HFFc6 (cell line): ENCODE data around the gene MAB21L3. TPM values are rescaled to one million over a fixed set of nuclear protein-coding genes. Genes with fewer than 3 reads are reported as not detected.

Source experiments
- DNase-seq: peaks from one replicate; pipeline ENCODE4 v3.0.0-alpha.2; 2018
- H3K27ac Mint-ChIP-seq: 2 replicates; pipeline ENCODE4 v1.8.0; 2020; ENCODE audit warnings: mild to moderate bottlenecking, mixed read lengths
- H3K27me3 Mint-ChIP-seq: 2 replicates; pipeline ENCODE4 v1.8.0; 2021; ENCODE audit warnings: mild to moderate bottlenecking, moderate library complexity, mixed read lengths; ENCODE audit not compliant: insufficient read depth
- H3K36me3 Mint-ChIP-seq: 2 replicates; pipeline ENCODE4 v1.8.0; 2021; ENCODE audit warnings: low read depth, mixed read lengths
- H3K4me1 Mint-ChIP-seq: 2 replicates; pipeline ENCODE4 v1.8.0; 2020; ENCODE audit warnings: low read depth, mixed read lengths
- H3K4me3 Mint-ChIP-seq: 2 replicates; pipeline ENCODE4 v1.8.0; 2020; ENCODE audit warnings: mild to moderate bottlenecking, moderate library complexity, mixed read lengths
- H3K9me3 Mint-ChIP-seq: 2 replicates; pipeline ENCODE4 v1.8.0; 2020; ENCODE audit warnings: mild to moderate bottlenecking, mixed read lengths
- CTCF ChIP-seq: fragments of 200-600 bp; sonication (generic); IDR thresholded peaks from 2 replicates; pipeline ENCODE4 v1.5.0; 2021; ENCODE audit warnings: antibody characterized with exemption, mild to moderate bottlenecking
- total RNA-seq, 6 experiments: library from RNA; stranded (reverse); fragmentation: NEBNext Ultra II Directional; extraction: Animal tissue kit (Norgen Biotek cat#: 25700); gene quantifications; 2 replicates in 1 of 6; 3 replicates in 5 of 6; pipeline ENCODE4 v1.2.3, GENCODE V29; 2021

Gene MAB21L3
- total RNA-seq, 6 experiments from 2014 or later: 0.07 to 0.08 (median 0.07) TPM; not detected in 3

- Mint-ChIP-seq H3K4me1 (no peaks in the 10 kb centered on the region), H3K4me3 (no peak overlapping the region), H3K27ac (no peak overlapping the region), H3K36me3 (no peaks in the 10 kb centered on the region), H3K27me3 (peaks cover 24% of the 10 kb centered on the region), H3K9me3 (no peaks in the 10 kb centered on the region)
- no peak for TF ChIP-seq CTCF
- no peak for DNase-seq
Observed at GRCh38 chr1:116161877-116162390, 50.7 kb downstream of the MAB21L3 start.

DNA sequence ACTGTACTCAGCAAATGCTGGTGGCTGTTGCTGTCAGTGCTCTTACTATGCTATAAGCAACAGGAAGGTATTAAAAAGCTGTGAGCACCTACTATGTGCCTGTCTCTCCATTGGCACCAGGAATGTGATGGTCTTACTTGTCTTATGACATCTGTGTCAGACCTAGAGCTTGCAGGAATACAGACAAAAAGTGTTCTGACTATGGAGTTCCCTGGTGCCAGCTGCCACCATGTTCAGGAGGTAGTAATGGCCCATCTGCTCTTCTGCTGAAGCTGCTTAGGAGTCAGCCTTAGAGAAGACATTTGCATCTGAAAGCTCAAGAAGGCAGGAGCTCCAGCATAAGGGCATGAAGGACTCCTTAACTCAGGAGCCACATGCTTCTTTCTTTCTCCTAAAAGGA, 52.3 kb downstream of the MAB21L3 start:
- no peak for TF ChIP-seq CTCF

GRCh38 chr1:116164150-116164549, 53.0 kb downstream of the MAB21L3 start:
- no peak for TF ChIP-seq CTCF
- no peak for DNase-seq
- no peaks in the 10 kb centered on the region for H3K9me3 Mint-ChIP-seq
- no peaks in the 10 kb centered on the region for H3K36me3 Mint-ChIP-seq
- H3K27ac Mint-ChIP-seq: no peak overlapping the region
- peaks cover 26% of the 10 kb centered on the region for H3K27me3 Mint-ChIP-seq
- H3K4me3 Mint-ChIP-seq: peak overlapping the region; percentile 57
- H3K4me1 Mint-ChIP-seq: no peaks in the 10 kb centered on the region

More for the DNA sequence above, 52.3 kb downstream of the MAB21L3 start:
- Mint-ChIP-seq H3K4me3 (no peak overlapping the region), H3K9me3 (no peaks in the 10 kb centered on the region), H3K27ac (no peak overlapping the region), H3K4me1 (no peaks in the 10 kb centered on the region), H3K27me3 (peaks cover 27% of the 10 kb centered on the region), H3K36me3 (no peaks in the 10 kb centered on the region)
- no peak for DNase-seq

DNA sequence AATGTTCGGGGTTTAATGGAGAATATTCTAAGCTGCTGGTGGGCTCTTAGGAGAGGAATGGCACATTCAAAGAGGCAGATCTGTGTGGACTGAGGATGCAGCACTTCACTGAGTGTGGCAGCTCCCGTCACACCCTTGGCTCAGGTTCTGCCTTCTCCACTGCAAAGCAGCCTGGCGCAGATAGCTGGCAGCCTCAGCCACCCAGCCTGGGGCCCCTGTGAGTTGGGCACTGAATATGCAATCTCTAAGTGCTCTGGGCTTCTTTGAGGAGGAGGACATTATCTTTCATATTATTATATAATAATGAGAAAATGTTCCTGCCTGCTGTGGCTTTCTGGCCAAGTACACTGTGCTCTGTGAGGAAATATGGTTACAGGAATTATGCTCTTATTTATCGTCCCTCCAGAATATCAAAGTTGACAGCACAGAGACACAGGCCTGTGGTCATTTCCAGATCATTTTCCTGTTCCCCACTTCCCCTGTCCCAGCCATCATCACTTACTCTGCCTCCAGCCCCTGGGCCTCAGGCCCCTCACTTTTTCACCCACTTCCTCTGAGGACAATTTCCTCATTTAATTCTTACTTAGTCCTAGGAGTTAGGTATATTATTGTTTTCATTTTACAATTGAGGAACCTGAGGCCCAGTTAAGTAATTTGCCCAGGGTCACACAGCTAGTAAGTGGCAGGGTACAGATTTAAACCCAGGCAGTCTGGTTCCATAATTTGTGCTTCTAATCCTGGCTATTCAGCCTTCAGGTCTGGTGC, 53.6 kb downstream of the MAB21L3 start:
- H3K4me3 Mint-ChIP-seq: peak overlapping the region; percentile 57; the same call in 1 of the 2 replicates

GRCh38 chr1:116165572-116165971, 54.4 kb downstream of the MAB21L3 start:
- no peaks in the 10 kb centered on the region for H3K36me3 Mint-ChIP-seq
- H3K4me3 Mint-ChIP-seq: no peak overlapping the region
- H3K27ac Mint-ChIP-seq: no peak overlapping the region
- no peaks in the 10 kb centered on the region for H3K9me3 Mint-ChIP-seq
- H3K4me1 Mint-ChIP-seq: no peaks in the 10 kb centered on the region
- DNase-seq: no peak
- no peak for TF ChIP-seq CTCF
- peaks cover 33% of the 10 kb centered on the region for H3K27me3 Mint-ChIP-seq

More for the DNA sequence above, 53.6 kb downstream of the MAB21L3 start:
- H3K36me3 Mint-ChIP-seq: no peaks in the 10 kb centered on the region
- no peak for DNase-seq
- peaks cover 27% of the 10 kb centered on the region for H3K27me3 Mint-ChIP-seq
- no peak for TF ChIP-seq CTCF
- H3K4me1 Mint-ChIP-seq: no peaks in the 10 kb centered on the region
- no peak overlapping the region for H3K27ac Mint-ChIP-seq
- no peaks in the 10 kb centered on the region for H3K9me3 Mint-ChIP-seq
